Measurements from ENCODE around the gene HMG20B.
"Not testable (repeated sequence)": the region's sequence is repeated elsewhere in the genome, so short reads cannot be mapped to it uniquely, and the experiment has no call there.

Gene HMG20B

GRCh38 chr19:3584036-3584802 lies 11.5 kb downstream of the HMG20B start:
- not testable (repeated sequence) for DNase-seq (ENCODE audit: low spot score)

- no peak for DNase-seq (ENCODE audit: low spot score)
Observed at GRCh38 chr19:3585301-3586126, 12.8 kb downstream of the HMG20B start, which contains the start of gene GIPC3. GIPC3 (plus strand) TSS chr19:3585478; CDS start chr19:3585598, 120 bp downstream.

- DNase-seq (ENCODE audit: low spot score) = no peak
Observed at GRCh38 chr19:3586127-3586626, 13.4 kb downstream of the HMG20B start.

GRCh38 chr19:3586707-3587346 lies 14.1 kb downstream of the HMG20B start:
- DNase-seq (ENCODE audit: low spot score) = no peak

- no peak for DNase-seq (ENCODE audit: low spot score)
Observed at GRCh38 chr19:3589439-3589838, 16.7 kb downstream of the HMG20B start.

- no peak for DNase-seq (ENCODE audit: low spot score)
Observed at GRCh38 chr19:3589949-3590348, 17.2 kb downstream of the HMG20B start.

GRCh38 chr19:3590991-3591659 lies 18.4 kb downstream of the HMG20B start:
- DNase-seq (ENCODE audit: low spot score) = no peak

GRCh38 chr19:3591876-3592613 lies 19.3 kb downstream of the HMG20B start:
- DNase-seq (ENCODE audit: low spot score) = no peak

- DNase-seq (ENCODE audit: low spot score) = no peak
Observed at GRCh38 chr19:3593156-3593555, 20.4 kb downstream of the HMG20B start.

- DNase-seq (ENCODE audit: low spot score) = no peak
Observed at GRCh38 chr19:3595521-3596061, 22.8 kb downstream of the HMG20B start.

- DNase-seq (ENCODE audit: low spot score) = no peak
Observed at GRCh38 chr19:3599776-3600187, 27.0 kb downstream of the HMG20B start.

GRCh38 chr19:3601021-3601420 lies 28.3 kb downstream of the HMG20B start:
- no peak for DNase-seq (ENCODE audit: low spot score)

GRCh38 chr19:3603121-3603811 lies 30.5 kb downstream of the HMG20B start:
- no peak for DNase-seq (ENCODE audit: low spot score)

GRCh38 chr19:3604227-3604986 lies 31.7 kb downstream of the HMG20B start:
- DNase-seq (ENCODE audit: low spot score) = no peak

- no peak for DNase-seq (ENCODE audit: low spot score)
Observed at GRCh38 chr19:3604987-3605343, 32.2 kb downstream of the HMG20B start.

GRCh38 chr19:3605361-3605760 lies 32.6 kb downstream of the HMG20B start:
- no peak for DNase-seq (ENCODE audit: low spot score)

GRCh38 chr19:3605770-3606169 lies 33.0 kb downstream of the HMG20B start:
- DNase-seq (ENCODE audit: low spot score) = no peak

GRCh38 chr19:3606174-3606689 lies 33.5 kb downstream of the HMG20B start:
- peak; percentile 68 for DNase-seq (ENCODE audit: low spot score)

GRCh38 chr19:3606690-3607289 lies 34.0 kb downstream of the HMG20B start, which contains the start of gene TBXA2R:
TBXA2R (minus strand) TSS chr19:3606875; CDS start chr19:3600634, 6,241 bp downstream.
- no peak for DNase-seq (ENCODE audit: low spot score)
